ENCODE measurements around the gene ERMAP.

ERMAP gene

GRCh38 chr1:42880384-42880783 is 63.5 kb downstream of the ERMAP start:
- no peak for DNase-seq

- no peak for DNase-seq
Observed at GRCh38 chr1:42886046-42886739, 69.3 kb downstream of the ERMAP start.

- DNase-seq: peak; percentile 82
Observed at GRCh38 chr1:42886800-42887199, 69.9 kb downstream of the ERMAP start.

- no peak for DNase-seq
Observed at GRCh38 chr1:42887366-42887765, 70.4 kb downstream of the ERMAP start.

- no peak for DNase-seq
Observed at GRCh38 chr1:42888013-42888633, 71.2 kb downstream of the ERMAP start.

GRCh38 chr1:42889264-42889663 is 72.3 kb downstream of the ERMAP start:
- no peak for DNase-seq

GRCh38 chr1:42891465-42892138 is 74.7 kb downstream of the ERMAP start:
- peak; percentile 58 for DNase-seq
